ENCODE measurements around the gene PUSL1.

Gene PUSL1

DNA sequence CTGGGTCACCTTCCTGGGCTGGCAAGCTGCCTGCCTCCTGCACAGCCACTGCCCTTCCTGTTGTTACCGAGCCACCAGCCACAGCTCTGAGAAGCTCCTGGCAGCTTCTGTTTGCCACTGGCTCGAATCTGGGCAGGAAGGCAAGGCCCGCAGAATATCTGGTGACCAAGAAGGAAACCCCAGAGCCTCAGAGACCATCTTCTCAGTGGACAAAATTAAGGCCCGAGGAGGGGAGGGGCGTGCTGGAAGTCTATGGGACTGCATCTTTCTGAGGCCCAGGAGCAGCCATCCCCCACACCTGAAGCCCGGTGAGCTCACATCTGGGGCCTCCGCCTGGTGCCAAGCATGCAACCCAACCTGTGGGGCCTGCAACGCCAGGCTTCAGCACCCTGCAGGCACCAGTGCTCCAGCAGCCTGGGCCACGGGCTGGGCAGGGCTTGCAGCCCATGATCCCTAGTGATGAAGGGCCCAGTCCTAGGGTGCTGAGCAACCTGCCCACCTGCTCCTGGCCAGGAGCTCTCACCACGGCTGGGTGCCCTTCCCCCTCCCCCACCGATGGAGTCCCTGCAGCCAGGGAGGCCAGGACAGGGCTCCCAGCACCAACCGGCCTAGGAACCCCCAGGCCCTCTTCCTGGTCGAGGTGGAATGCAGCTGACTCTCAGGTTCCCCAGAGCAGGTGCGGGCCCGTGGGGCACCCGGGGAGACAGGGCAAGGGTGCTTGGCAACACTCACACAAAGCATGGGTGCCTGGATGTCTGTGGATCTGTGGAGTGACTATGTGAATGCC, 17.1 kb downstream of the PUSL1 start:
- DNase-seq, result no peak

DNA sequence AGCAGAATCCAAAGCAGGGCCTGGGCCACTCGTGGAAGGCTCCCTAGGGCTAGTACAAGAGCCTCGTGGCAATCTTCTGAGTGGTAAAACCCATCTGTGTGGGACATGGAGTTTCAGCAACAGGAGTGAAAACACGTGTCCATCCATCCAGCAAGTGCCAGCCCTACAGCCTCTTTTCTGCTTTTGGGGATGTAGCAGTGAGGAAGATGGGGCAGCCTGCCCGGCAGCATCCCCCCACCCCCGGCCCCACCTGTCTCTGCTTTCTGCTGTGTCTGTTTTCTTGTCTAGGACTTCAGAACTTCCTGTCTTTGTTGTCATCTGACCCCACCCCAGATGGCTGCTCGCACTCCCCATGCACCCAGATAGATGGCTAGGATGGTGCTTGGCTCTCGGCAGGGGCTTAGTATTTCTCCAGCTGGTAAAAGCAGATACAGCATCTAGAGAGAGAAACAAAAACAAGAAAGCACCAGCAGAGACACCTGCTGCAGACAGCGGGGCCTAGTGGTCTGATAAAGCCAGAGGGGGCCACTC, 17.7 kb downstream of the PUSL1 start:
- no peak for DNase-seq

DNA sequence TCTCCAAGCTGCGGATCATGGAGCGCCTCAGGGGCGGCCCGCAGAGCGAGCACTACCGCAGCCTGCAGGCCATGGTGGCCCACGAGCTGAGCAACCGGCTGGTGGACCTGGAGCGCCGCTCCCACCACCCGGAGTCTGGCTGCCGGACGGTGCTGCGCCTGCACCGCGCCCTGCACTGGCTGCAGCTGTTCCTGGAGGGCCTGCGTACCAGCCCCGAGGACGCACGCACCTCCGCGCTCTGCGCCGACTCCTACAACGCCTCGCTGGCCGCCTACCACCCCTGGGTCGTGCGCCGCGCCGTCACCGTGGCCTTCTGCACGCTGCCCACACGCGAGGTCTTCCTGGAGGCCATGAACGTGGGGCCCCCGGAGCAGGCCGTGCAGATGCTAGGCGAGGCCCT, 18.9 kb downstream of the PUSL1 start:
- no peak for DNase-seq

DNA sequence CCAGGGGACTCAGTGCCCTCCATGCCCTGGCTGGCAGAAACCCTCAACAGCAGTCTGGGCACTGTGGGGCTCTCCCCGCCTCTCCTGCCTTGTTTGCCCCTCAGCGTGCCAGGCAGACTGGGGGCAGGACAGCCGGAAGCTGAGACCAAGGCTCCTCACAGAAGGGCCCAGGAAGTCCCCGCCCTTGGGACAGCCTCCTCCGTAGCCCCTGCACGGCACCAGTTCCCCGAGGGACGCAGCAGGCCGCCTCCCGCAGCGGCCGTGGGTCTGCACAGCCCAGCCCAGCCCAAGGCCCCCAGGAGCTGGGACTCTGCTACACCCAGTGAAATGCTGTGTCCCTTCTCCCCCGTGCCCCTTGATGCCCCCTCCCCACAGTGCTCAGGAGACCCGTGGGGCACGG, 19.9 kb downstream of the PUSL1 start:
- no peak for DNase-seq

DNA sequence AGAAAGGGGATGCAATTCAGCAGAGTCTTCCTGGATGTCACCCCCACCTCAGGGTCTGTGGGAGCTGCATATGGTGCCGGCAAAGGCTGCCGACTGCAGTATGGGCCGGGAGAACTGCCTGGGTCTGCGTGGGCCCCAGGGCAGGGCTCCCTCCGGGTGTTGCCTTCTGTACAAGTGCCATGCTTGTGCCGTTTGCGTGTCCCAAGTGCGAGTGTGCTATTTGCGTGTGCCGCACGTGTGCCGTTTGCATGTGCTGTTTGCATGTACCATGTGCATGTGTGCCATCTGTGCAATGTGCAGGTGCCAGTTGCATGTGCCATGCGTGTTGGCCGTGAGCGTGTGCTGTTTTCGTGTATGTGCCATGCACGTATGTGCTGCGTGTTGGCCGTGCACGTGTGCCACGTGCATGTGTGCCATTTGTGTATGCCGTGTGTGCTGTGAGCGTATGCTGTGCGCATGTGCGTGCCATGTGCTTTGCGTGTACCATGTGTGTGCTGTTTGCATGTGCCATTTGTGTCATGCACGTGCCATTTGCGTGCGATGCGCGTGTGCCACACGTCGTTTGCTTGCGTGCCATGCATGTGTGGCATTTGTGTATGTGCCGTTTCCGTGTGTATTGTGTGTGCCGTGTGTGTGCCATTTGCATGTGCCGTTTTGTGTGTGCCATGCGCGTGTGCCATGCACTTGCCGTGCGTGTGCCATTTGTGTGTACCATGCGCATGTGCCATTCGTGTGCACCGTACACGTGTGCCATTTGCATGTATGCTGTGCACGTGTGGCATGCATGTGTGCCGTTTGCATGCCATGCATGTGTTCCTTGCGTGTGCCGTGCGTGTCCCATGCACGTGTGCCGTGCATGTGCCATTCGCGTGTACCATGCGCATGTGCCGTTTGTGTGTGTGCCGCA, 21.2 kb downstream of the PUSL1 start:
- DNase-seq, result no peak

DNA sequence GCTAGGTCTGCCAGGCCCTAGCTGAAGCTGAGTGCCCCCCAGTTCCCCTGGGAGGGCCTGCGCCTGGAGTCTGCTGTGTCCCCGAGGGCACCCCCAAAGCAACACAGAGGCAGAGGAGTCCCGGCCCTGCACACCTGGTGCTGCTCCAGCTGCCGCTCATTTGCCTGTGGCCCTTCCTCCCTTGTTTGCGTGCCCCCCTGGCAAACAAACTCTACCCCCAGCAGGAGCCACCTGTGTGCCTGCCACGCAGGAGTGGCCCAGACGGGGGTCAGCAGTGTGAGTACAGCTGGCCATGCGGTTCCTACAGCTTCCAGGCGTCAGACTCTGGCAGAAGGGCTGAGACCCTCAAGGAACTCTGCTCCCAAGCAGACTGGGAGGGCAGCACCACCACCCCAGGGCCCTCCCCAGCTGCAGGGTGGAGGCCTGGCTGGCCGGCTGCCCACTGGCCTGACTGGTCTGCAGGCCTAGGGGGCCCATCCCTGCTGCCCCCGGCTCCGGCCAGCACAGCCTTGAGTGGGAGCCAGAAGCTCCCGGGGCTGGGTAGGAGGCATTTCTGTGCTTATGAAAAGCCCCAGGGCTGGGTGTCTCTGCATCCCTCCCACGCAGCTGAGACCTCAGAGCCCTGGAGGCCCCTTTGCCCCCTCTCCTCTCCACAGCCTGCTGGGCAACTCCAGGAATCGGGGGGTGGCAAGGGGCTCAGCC, 22.1 kb downstream of the PUSL1 start:
- peak in 2 of 3 experiments; percentile 18 to 45 for DNase-seq

DNA sequence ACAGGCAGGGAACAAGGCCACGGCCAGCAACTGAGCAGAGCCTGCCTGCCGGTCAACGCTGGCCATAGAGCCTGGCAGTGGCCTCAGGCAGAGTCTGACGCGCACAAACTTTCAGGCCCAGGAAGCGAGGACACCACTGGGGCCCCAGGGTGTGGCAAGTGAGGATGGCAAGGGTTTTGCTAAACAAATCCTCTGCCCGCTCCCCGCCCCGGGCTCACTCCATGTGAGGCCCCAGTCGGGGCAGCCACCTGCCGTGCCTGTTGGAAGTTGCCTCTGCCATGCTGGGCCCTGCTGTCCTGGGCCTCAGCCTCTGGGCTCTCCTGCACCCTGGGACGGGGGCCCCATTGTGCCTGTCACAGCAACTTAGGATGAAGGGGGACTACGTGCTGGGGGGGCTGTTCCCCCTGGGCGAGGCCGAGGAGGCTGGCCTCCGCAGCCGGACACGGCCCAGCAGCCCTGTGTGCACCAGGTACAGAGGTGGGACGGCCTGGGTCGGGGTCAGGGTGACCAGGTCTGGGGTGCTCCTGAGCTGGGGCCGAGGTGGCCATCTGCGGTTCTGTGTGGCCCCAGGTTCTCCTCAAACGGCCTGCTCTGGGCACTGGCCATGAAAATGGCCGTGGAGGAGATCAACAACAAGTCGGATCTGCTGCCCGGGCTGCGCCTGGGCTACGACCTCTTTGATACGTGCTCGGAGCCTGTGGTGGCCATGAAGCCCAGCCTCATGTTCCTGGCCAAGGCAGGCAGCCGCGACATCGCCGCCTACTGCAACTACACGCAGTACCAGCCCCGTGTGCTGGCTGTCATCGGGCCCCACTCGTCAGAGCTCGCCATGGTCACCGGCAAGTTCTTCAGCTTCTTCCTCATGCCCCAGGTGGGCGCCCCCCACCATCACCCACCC, 22.9 kb downstream of the PUSL1 start, which contains the start of gene TAS1R3:
Gene TAS1R3, plus strand, starts transcription at position 213 of the 898 bp plus-strand sequence. Its CDS starts 66 bp downstream, at position 279.
- DNase-seq, result no peak

DNA sequence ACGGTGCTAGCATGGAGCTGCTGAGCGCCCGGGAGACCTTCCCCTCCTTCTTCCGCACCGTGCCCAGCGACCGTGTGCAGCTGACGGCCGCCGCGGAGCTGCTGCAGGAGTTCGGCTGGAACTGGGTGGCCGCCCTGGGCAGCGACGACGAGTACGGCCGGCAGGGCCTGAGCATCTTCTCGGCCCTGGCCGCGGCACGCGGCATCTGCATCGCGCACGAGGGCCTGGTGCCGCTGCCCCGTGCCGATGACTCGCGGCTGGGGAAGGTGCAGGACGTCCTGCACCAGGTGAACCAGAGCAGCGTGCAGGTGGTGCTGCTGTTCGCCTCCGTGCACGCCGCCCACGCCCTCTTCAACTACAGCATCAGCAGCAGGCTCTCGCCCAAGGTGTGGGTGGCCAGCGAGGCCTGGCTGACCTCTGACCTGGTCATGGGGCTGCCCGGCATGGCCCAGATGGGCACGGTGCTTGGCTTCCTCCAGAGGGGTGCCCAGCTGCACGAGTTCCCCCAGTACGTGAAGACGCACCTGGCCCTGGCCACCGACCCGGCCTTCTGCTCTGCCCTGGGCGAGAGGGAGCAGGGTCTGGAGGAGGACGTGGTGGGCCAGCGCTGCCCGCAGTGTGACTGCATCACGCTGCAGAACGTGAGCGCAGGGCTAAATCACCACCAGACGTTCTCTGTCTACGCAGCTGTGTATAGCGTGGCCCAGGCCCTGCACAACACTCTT, 23.8 kb downstream of the PUSL1 start:
- no peak for DNase-seq

DNA sequence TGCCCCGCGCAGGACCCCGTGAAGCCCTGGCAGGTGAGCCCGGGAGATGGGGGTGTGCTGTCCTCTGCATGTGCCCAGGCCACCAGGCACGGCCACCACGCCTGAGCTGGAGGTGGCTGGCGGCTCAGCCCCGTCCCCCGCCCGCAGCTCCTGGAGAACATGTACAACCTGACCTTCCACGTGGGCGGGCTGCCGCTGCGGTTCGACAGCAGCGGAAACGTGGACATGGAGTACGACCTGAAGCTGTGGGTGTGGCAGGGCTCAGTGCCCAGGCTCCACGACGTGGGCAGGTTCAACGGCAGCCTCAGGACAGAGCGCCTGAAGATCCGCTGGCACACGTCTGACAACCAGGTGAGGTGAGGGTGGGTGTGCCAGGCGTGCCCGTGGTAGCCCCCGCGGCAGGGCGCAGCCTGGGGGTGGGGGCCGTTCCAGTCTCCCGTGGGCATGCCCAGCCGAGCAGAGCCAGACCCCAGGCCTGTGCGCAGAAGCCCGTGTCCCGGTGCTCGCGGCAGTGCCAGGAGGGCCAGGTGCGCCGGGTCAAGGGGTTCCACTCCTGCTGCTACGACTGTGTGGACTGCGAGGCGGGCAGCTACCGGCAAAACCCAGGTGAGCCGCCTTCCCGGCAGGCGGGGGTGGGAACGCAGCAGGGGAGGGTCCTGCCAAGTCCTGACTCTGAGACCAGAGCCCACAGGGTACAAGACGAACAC, 24.5 kb downstream of the PUSL1 start:
- no peak for DNase-seq

DNA sequence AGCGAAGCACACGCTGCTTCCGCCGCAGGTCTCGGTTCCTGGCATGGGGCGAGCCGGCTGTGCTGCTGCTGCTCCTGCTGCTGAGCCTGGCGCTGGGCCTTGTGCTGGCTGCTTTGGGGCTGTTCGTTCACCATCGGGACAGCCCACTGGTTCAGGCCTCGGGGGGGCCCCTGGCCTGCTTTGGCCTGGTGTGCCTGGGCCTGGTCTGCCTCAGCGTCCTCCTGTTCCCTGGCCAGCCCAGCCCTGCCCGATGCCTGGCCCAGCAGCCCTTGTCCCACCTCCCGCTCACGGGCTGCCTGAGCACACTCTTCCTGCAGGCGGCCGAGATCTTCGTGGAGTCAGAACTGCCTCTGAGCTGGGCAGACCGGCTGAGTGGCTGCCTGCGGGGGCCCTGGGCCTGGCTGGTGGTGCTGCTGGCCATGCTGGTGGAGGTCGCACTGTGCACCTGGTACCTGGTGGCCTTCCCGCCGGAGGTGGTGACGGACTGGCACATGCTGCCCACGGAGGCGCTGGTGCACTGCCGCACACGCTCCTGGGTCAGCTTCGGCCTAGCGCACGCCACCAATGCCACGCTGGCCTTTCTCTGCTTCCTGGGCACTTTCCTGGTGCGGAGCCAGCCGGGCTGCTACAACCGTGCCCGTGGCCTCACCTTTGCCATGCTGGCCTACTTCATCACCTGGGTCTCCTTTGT, 25.3 kb downstream of the PUSL1 start:
- DNase-seq, result no peak

DNA sequence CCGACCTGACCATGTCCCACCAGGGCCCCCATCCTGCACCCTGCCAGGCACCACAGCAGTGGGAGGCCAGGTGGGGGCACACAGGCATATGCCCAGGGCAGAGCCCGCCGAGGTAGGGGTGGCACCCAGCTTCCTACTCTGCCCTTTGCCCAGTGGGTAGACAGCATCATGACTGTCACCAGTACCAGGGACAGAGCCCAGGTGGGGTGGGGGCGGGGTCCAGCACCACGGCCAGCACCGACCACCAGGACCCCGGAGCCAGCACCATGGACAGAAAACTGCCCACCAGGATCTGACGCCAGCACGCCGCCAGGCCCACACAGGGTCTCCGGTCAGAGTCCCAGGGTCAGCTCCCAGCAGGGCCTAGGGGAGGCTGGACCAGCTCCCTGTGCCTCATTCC, 26.4 kb downstream of the PUSL1 start:
- no peak for DNase-seq

DNA sequence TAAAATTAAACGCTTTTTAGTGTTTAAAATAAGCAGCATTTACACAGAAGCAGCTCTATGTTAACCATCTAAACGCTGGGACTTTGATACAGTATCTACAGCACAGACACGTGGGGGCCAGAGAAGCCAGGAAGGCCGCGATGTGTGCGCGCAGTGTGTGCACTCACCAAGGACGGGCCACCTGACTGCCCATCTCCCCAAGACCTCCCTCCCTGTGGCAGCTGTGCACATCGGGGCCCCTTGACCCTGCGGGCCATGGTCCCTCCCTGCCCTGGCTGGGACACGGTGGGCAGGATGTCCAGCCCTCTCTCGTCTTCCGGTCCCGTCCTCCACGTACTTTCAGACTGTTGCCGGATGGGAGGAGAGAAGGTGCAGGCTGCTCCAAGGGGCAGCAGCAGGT, 26.9 kb downstream of the PUSL1 start:
- no peak for DNase-seq

DNA sequence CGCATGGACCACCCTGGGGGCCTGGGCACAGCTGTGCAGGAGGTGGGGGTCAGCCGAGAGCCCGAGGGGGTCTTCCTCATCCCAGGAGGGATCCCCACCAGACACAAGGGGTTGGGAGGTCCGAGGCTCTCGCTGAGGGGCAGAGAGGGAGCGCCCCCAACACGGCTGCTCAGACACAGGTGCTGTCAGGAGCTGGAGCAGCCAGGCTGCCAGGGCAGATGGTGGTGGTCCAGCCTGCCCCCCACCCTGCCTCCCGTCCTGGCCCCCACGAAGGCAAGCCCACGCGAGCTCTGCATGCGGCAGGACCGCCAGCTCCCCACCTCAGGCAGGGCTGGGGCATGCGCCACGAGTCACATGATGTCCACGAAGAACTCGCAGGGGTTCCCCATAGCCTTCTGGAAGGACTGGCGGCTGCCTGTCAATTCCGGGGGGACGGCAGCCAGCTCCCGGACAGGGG, 27.4 kb downstream of the PUSL1 start:
- DNase-seq, result no peak

DNA sequence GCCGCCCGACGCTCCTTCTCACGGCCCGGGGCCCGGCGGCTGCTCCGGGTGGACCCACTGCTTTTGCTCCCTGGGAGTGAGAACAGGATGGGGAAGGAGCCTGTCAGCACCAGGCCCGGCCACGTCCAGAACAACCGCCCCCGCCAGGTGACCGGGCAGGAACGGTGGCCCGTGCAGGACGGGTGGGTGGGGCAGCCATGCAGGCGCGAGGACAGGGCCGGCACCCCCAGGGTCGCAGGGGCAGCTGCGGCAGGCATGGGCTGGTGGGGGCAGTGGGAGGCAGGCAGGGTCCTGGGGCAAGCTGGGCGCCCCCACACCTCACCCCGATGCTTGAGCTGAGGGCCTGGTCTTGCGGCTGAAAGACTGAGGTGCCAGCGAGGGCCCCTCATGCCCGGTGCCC, 28.0 kb downstream of the PUSL1 start:
- no peak for DNase-seq

DNA sequence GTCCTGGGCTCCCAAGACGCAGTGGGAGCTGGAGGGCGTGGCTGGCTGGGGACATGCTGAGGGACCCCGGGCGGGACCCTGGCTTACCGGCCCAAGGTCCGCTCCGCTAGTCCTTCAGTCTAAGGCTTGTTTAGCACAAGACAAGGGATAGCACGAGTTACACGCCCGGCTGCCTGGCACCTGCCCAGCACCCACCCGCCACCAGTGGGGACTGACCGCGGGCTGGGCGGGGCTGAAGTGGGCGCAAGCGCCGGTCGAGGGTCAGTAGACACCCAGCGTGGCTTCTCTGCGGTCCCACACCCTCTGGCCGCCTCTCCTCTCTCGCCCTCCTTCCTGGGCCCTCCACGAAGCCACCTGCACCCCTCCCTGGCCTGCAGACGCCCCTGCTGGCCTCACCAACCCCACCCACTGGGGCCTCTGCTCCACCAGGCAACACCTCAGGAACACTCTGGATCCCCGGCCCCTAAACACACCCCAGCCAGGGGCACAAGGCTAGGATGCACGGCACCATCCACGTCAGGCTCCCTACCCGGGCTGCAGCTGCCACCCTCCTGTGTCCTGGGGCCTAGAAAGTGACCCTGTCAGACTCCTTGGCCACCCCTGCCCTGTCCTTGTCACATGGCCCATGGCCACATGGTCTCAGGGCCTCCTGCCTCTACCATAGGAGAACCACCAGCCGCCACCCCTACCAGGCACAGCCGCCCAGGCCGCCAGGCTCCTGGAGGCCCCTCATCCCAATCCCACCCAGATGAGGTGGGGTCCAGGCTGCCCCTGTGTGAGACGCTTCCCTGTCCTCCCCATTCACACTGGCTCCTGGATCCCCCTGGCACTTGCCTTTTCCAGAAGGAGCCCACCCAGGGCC, 28.8 kb downstream of the PUSL1 start:
- no peak for DNase-seq

DNA sequence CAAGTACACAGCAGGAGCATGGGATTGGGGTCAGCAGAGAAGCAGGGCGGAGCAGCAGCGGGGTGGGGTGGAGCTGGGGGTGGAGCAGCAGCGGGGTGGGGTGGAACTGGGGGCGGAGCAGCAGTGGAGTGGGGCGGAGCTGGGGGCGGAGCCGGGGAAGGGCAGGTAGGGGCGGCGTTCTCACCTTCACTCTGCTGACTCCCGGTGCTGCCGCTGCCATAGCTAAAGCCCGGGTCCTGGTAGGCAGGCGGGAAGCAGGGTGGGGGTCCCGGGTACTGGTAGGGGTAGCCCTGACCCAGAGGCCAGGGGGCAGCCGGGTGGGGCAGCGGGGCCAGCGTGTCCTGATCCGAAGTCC, 29.4 kb downstream of the PUSL1 start:
- peak in 1 of 3 experiments; percentile 24 for DNase-seq

DNA sequence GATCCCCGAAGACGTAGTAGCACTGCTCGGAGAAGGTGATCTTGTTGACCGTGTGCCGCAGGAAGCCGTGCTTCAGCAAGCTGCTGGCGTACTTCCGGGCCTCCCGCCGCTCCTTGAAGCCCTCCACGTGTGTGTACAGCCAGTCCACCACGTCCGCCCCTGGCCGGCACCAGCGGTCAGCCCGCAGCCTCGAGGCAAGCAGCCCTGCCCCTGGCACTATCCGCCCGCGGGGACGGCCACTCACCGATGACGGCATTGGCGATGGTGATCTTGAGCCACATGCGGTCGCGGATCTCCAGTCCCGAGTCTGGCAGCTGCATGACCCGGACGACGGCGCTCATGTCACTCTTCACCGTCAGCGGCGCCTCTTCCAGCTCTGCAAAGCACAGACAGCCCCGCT, 29.9 kb downstream of the PUSL1 start:
- no peak for DNase-seq

DNA sequence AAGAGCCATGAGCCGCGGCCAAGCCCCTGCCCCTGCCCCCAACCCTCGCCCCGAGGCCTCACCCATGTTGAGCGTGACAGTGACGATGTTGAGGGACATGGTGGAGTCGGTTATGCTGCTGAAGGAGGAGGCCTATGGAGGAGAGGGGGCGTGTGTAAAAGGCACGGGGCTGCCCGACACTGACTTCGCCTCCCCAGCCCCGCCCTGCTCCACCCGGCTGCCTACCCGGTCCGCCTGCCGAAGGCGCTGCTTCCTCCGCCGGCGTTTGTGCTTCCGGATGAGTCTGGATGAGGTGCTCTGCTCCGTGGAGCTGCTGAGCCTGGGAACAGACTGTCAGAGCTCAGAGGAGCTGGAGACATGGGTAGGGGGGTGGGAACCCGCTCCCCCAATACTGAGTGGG, 31.8 kb downstream of the PUSL1 start:
- no peak for DNase-seq

Measured in NCI-H1417 (cell line).